Measurements from ENCODE around the gene ZFP30. TPM values are rescaled to one million over a fixed set of nuclear protein-coding genes. Genes with fewer than 3 reads are reported as not detected.
"Not testable (repeated sequence)": the region's sequence is repeated elsewhere in the genome, so short reads cannot be mapped to it uniquely, and the experiment has no call there.

ZFP30 gene
- 10 to 100 TPM in 11 of 12 donors, not detected in 1; 11.2 to 14.4 (median 13.7) TPM for polyA plus RNA-seq (ENCODE audit: insufficient read length in 12 of 12)
- long read RNA-seq, donor 1: 0 reads
- long read RNA-seq, donor 2, partial matches to known transcripts: 0 of 1 reads
- long read RNA-seq, donor 2, other reads (novel, unspliced or antisense): 0 of 1 reads
- long read RNA-seq, donor 3: 0 reads
- long read RNA-seq, donor 4: 0 reads
- long read RNA-seq, donor 5: 0 reads
- long read RNA-seq, donor 6: 0 reads
- long read RNA-seq, donor 7: 0 reads
- long read RNA-seq, donor 8: 0 reads
- long read RNA-seq, donor 9: 0 reads
- long read RNA-seq, donor 10: 0 reads
- long read RNA-seq, donor 11, partial matches to known transcripts: 0 of 1 reads
- long read RNA-seq, donor 11, other reads (novel, unspliced or antisense): 0 of 1 reads

DNA sequence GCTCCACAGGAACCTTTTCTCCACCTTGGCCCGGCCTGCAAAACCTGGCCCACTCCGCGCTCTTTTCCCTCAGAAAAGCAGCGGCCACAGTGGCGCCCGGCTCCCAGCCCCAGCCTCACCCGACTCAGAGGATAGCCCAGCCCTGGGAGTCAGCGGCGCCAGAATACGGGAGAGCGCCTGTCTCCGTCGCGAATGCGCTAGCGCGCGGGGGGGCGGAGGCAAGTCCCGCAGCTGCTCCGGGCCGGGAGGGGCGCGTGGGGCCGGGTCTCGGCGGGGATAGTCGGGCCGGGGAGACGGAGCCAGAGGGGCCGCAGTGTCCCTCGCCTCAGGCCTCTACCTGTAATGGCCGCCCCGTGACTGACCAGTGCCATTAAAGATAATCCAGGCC, at the start of gene ZFP30:
TSS of gene ZFP30 (minus strand) at position 165 of the 388 bp plus-strand sequence. CDS start 7,643 bp downstream, outside the sequence.
- DNase-seq: peak; percentile 83

DNA sequence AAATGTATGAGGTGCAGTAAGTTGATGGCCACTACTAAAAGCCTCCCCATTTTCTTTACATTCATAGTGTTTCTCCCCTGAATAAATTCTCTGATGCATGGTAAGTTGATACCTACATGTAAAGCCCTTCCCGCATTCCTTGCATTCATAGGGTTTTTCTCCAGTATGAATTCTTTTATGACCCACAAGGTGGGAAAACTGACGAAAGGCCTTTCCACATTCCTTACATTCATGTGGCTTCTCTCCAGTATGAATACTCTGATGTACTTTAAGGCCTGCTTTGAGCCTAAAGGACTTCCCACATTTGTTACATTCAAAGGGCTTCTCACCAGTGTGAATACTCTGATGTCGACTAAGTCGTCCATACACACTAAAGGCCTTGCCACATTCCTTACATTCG, 43.8 kb upstream of the ZFP30 start:
- no peak for DNase-seq

DNA sequence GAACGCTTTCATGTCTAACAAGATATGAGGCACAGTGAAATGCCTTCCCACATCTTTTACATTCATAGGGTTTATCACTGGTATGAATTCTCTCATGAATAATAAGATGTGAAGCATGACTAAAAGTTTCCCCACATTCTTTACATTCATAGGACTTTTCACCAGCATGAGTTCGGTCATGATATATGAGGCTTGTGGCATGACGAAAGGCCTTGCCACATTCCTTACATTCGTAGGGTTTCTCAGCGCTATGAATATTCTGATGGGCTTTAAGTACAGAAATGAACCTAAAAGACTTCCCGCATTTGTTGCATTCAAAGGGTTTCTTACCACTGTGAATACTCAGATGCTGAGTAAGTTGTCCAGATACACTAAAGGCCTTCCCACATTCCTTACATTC, 43.0 kb upstream of the ZFP30 start:
- DNase-seq: no peak

DNA sequence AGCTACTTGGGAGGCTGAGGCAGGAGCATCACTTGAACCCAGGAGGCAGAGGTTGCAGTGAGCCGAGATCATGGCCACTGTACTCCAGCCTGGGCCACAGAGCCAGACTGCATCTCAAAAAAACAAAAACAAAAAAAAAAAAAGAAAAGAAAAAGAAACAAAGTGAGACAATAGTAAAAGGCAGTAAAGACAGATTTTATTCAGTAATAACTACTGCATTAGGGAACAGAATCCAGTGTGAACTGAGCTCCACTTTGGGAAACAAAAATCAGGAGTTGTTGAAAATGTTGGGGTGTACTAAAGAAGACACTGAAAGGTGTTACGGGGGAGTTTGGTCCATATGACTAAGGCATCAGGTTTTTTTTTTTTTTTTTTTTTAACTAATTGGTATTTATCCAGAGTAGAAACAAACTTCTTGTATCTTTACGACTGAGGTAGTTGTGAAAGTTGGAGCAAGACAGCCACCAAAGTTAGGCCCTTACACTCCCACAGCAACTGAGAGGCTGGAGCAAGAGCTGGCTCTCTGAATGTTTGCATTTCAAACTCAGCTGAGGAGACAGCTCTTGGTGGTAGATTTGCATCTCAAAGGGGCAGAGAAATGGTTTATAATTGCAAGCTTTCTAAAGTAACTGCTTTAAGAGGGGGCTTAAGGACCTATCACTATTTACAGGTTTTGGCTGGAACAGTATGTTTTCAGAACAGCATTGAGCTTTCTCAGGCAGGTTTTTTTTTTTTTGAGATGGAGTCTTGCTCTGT, 40.1 kb upstream of the ZFP30 start:
- no peak for DNase-seq

DNA sequence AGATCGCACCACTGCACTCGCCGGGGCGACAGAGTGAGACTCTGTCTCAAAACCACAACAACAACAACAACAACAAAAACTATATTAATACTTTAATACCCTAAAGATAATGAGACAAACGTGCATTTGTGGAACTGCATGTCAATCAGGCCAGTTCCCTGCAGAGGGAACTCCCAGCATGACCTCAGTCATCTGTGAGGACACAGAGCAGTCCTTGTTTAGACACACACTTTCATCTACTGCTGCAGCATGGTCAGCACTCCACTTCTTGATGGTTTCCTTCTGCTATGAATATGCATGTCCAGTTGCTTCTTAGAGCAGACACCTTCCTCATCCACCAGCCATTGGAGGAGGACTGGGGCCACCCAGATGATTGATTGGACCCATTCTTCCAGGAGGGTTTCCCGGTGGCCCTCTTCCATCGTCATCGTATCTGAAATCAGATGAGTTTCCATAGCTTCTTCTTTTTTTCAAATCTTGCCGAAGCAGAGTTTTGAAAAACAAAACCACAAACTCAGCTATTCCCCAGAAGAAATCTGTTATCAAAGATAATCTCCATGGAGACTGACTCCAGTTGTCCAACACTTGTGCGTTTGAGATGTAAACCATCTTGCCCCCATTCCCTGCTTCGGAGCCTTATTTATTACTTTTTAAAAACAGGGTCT, 37.8 kb upstream of the ZFP30 start:
- no peak for DNase-seq

DNA sequence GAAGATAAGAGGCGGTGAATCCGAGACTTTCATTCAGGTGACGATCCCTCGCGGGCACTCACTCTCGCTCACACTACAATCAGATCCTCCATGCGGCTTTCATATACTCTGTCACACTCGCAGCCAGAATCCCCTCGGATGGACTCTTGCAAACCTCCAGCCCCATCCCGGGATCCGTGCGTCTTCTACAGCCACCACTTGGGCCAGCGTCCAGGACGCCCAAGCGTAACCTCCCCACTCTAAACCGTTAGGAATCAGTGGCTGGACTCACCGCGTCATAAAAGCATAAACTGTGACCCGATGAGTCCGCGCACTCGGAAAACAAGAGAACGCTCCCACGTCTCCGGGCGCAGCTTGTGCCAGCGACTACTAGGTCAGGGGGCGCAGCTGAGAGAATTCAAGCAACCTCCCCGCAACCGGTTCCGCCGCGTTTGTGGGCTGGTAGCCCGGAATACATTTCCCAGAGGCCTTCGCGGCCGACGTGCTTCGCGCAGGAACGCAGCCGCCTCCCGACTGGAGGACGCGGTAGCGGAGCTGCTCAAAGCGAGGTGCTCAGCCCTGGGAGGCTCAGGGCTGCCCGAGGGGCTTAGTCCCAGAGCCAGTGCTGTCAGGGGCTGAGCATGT, 36.7 kb upstream of the ZFP30 start:
- DNase-seq: peak; percentile 90

DNA sequence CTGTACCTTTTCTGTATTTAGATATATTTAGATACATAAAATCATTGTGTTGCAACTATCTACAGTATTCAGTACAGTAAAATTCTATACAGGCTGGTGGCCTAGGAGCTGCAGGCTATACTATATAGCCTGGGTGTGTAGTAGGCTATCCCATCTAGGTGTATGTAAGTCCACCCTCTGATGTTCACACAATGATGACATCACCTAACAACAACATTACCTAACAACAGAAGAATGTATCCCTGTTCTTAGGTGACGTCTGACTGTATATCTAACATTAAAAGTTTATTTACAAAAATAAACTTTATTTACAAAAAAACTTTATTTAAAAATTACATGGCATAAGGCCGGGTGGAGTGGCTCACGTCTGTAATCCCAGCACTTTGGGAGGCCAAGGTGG, 28.3 kb upstream of the ZFP30 start:
- DNase-seq: no peak

DNA sequence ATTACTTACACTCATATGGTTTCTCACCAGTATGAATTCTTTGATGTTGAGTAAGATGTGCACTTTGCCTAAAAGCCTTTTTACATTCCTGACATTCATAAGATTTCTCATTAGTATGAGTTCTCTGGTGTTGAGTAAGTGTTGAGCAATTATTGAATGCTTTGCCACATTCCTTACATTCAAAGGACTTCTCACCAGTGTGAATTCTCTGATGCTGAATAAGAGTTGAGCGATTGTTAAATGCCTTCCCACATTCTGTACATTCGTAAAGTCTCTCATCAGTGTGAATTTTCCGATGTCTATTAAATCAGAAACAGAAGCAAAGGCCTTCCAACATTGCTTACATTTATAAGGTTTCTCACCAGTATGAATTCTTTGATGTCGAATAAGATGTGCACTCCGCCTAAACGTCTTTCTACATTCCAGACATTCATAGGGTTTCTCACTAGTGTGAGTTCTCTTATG, 14.2 kb upstream of the ZFP30 start:
- DNase-seq: no peak

DNA sequence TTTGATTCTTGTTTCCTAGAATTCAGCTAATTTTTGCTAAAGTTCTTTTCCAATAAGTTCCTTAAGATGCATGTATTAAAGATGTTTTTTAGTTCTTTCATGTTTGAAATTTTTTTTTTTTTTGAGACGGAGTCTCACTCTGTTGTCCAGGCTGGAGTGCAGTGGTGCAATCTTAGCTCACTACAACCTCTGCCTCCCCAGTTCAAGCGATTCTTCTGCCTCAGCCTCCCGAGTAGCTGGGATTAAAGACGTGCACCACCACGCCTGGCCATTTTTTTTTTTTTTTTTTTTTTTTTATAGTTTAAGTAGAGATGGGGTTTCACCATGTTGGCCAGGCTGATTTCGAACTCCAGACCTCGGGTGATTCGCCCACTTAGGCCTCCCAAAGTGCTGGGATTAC, 1.9 kb upstream of the ZFP30 start:
- not testable (repeated sequence) for DNase-seq

DNA sequence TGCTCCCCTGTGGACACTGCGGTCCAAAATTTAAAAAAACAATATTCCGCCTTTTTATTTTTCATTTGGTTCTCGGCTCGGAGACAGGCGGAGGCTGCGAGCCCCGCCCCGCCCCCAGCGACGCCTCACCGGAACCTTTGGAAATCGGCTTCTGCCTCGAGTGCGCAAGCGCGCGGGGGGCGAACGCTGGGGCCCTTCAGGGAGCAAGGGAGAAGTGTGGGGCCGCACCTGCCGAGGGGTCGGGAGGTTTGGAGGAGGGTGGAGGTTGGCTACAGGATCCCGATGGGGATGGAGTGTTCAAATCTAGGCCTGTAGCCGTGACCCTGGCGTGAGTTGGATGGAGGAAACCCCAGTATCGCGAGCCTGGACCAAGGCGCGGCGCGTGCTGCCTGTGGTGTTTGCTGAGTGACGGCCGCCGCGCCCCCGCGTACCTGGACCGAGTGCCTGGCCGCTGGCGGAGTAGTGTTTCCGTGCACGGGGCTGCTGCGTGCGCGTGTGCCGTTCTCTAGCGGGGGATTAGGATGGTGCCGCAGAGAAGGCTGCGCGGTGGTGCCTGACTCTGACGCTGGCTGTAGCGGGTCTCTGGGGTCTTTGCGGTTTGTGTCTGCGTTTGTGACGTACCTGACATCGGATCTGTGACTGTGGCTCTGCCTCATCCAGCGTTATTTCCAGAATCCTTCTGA, 565 bp upstream of the ZFP30 start:
- peak; percentile 86 for DNase-seq

DNA sequence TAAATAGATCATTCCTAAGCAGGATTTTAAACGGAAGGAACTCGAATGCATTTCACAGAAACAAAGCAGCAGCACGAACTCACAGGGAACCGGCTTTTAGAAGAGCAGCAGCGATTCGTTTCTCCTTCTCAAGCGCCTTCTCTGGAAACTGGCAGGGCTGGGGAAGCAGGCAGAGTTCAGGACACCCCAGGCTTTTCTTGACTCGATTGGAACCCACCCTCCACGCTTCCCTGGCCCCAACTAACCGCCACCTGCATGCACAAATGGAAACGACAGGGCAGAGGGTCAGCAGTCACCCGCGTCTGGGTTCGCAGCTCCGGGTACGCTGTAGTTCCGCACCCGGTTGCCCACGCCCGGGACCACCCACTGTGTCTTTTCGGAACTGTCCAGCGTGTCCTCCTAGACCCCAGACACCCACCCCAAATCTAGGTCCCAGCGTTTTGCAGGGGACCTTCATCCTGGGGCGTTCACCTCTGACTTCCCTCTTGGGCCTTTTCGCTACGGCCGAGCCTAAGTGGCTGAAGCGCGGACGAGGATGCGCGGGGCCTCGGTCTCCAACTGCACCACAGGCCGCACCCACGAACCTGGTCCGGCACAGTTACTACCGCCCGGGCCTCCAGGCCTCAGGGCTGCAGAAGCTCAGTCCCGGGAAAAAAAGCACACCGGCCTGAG, 500 bp downstream of the ZFP30 start:
- DNase-seq: peak; percentile 60

DNA sequence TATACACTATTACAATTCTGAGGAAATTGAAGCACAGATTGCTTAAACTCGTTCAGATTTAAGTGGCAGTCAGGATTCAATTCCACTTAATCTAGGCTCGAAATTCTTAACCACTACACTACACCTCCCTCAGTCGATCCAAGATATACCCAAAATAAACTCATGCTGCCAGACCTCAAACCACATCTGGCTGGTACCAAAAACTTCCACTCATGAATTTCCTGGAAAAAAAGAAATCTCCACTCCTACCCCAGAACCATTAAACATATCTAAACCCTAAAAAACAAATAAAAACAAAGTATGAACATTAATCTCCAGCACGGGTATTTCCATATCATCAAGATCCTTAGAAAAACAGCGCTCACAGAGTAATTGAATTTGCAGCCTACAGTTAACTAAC, 1.1 kb downstream of the ZFP30 start:
- DNase-seq: peak; percentile 2

DNA sequence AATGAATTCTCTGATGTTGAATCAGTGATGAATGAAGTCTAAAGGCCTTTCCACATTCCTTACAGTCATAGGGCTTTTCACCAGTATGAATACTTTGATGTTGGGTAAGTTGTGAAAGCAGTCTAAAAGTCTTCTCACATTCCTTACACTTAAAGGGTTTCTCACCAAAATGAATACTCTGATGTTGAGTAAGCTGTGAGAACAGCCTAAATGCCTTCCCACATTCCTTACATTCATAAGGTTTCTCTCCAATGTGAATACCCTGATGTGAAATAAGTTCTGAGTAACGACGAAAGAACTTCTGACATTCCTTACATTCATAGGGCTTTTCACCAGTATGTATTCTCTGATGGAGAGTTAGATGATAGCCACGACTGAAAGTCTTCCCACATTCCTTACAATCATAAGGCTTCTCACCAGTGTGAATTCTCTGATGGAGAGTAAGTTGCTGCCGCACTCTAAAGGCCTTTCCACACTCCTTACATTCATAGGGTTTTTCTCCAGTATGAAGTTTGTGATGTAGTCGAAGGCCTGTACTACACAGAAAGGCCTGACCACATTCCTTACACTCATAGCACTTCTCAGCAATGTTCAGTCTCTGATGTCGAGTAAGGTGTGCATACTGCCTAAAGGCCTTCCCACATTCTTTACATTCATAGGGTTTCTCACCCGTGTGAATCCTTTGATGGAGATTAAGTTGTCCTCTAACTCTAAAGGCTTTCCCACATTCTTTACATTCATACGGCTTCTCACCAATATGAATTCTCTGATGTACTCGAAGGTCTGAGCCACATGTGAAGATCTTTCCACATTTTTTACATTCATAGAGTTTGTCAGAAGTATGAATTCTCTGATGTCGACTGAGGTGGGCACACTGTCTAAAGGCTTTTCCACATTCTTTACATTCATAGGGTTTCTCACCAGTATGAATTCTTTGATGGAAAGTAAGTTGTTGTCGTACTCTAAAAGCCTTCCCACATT, 19.9 kb downstream of the ZFP30 start:
- no peak for DNase-seq

DNA sequence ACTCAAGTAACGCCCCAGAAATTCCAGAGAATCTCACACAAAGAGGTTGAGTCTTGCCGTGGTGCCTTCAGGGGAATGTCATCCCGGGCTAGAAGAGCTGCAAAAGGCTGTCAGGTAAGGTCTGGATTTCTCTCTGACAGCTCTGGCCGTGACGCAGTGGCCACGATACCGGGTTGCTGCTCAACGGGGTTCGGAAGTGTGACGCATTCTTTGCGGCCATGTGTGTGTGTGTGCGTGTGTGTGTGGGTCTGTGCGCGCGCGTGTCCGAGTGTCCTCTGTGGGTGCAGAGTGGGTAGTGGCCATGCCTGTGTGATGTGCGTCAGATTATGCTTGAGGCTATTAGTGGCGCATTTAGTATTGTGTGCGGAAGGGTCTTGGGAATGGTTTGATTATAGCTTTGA, 60.3 kb downstream of the ZFP30 start:
- no peak for DNase-seq

DNA sequence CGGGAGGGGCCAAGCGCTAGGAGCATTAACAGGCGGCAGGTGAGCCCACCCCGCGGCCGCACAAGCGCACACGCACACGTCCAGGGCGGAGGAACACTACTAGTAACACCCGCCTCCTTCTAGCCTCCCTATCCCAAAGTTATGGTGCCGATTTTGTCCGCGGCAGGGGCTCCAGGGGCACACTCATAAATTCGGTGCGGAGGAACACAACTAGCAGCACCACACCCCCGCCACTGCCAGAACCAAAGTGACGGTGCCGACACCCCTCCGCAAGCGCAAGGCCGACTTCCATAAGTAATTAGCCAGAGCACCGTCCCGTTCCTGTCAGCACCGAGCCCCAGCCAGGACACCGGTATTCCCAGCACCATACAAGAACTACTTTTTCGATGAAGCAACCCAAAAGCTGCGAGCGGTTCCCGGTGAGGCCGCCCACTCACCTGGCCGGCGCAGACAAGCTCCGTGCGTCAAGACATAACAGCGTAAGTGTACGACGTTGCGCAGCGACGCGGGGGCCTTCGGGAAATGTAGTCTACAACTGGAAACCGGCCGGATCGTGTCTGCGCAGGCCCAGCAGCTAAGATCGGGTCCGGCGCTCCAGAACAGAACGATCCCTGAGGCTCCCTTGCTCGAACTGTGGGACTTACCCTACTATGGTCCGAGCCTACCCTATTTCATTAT, 60.8 kb downstream of the ZFP30 start, which contains the start of the genes ZNF540 and ZNF571:
TSS of gene ZNF540 (plus strand) at position 573 of the 678 bp plus-strand sequence. CDS start 3,572 bp downstream, outside the sequence.
TSS of gene ZNF571 (minus strand) at position 489 of the 678 bp plus-strand sequence. CDS start 8,116 bp downstream, outside the sequence.
- DNase-seq: peak; percentile 97

DNA sequence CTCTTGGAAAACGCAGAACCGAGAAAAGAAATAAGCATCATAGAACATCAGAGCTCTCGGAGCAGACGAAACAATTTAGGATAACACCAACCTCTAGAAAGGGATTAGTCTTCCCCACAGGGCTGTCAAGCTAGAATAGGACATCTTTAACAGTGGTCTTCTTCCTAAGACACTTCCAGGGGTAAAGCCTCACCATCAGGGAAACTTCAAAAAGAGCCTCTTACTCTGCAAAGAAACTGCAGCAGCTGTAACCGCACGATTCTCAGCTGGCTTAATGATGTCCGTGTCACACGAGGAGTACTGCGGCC, 61.3 kb downstream of the ZFP30 start:
- DNase-seq: no peak

DNA sequence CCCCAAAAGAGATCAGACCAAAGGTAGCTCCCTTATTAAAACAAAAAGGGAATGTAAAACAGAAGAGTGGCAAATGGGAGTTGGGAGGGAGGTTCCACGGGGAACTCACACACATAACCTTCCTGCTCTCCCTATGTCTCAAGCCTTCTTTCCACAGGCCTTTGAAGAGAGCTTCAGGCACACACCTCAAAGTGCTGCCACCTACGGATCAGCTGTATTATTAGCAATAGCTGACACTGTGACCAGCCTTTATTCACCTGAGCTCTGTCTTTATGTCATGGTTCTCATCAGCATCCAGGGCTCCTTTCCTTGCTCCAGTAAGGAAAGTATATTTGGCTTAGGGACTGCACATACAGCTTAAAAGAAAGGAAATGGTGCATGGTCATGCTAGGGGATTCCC, 71.9 kb downstream of the ZFP30 start:
- DNase-seq: no peak

DNA sequence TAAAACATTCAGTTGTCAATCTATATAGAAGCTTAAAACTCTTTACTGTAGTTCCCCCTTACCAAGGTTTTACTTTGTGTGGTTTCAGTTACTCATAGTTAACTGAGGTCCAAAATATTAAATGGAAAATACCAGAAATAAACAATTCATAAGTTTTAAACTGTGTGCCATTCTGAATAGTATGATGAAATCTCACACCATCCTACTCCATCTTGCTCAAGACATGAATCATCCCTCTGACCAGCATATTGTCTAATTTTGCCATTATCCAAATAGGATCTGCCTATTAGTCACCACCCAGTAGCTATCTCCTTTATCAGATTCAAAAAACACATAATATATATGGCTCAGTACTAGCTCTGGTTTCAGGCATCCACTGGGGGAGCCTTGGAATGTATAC, 83.1 kb downstream of the ZFP30 start:
- DNase-seq: no peak

DNA sequence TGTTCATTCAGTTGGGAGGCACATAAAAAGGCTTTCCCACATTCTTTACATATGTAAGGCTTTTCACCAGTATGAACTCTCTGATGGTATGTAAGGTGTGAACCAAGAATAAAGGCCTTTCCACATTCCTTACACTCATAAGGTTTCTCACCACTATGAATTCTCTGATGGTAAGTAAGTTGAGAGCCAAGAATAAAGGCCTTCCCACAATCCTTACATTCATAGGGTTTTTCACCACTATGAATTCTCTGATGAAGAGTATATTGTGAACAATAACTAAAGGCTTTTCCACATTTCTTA, 89.9 kb downstream of the ZFP30 start:
- no peak for DNase-seq
